Measurements from ENCODE around the gene KRTAP5-5.

KRTAP5-5 gene

GRCh38 chr11:1674173-1675131, 44.9 kb downstream of the KRTAP5-5 start:
- no peak for DNase-seq (ENCODE audit: low read depth, low spot score)

DNA sequence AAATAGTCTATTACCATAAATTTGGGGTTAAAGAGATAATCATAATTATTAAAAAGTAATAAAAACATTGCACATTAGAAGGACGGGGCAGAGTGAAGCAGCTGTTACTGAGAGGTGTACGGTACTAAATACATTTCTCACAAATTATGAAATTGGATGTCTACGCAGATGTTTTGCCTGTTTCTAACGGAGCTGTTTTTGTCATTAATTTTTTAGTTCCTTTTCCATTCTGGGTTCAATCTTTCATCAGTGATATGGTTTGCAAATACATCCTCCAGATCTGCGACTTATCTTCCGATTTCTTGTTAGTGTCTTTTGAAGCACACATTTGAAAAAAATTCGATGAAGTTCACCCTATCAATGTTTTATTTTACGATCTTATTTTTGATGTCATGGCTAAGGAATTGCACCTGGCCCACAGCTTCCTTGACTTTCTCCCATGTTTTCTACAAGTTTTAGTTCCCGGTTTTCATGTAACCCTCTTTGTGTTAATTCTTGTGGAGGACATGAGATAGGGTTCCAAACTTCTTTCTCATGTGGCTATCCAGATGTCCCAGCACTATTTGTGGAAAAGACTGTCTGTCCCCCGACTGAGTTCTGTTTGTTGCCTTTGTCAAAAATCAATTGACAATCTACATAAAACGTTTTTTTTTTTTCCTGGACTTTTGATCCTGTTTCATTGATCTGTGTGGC, 46.1 kb downstream of the KRTAP5-5 start:
- no peak for DNase-seq (ENCODE audit: low read depth, low spot score)

- no peak for DNase-seq (ENCODE audit: low read depth, low spot score)
Measured at GRCh38 chr11:1676229-1676740, 46.7 kb downstream of the KRTAP5-5 start.

GRCh38 chr11:1679881-1680280, 50.3 kb downstream of the KRTAP5-5 start:
- no peak for DNase-seq (ENCODE audit: low read depth, low spot score)
